Activated naive CD4-positive, alpha-beta T cell treated with anti-CD3 and anti-CD28 coated beads, Interleukin-2, amount 50 U/mL, for 72 hours (primary cell): ENCODE results near the gene SCARF1. TPM values are rescaled to one million over a fixed set of nuclear protein-coding genes. Genes with fewer than 3 reads are reported as not detected.
"Not testable (repeated sequence)": the region's sequence is repeated elsewhere in the genome, so short reads cannot be mapped to it uniquely, and the experiment has no call there.

Experiments used
- ATAC-seq, 2 donors: fragments of 150-1000 bp; cut with Tn5 transposase; 2 replicates each; pipeline ENCODE4 v1.10.0; 2021; ENCODE audit warnings: mild to moderate bottlenecking in 2 of 2, moderate library complexity in 2 of 2
- DNase-seq, 2 donors: peaks; one replicate each; pipeline ENCODE4 v3.0.0; 2021 to 2022; ENCODE audit warnings: low spot score in 2 of 2
- H3K27ac Mint-ChIP-seq, 2 donors: one replicate each; pipeline ENCODE4 v1.8.0; 2022; ENCODE audit warnings: mild to moderate bottlenecking in 2 of 2, mixed read lengths in 2 of 2
- H3K36me3 Mint-ChIP-seq, 2 donors: one replicate each; pipeline ENCODE4 v1.8.0; 2022; ENCODE audit warnings: mixed read lengths in 2 of 2
- H3K9me3 Mint-ChIP-seq, 2 donors: one replicate each; pipeline ENCODE4 v1.8.0; 2022; ENCODE audit warnings: mixed read lengths in 2 of 2
- total RNA-seq, 2 donors: library from RNA; stranded (reverse); gene quantifications; one replicate each; pipeline ENCODE4 v1.2.3, GENCODE V29; 2022

SCARF1 gene
- 1 to 10 TPM; 1.1 to 2.3 TPM for total RNA-seq

- no peaks in the 10 kb centered on the region for H3K36me3 Mint-ChIP-seq
- peak within 1 kb of the TSS in 1 of 2 donors; percentile 91 for H3K27ac Mint-ChIP-seq
- ATAC-seq (no peak), DNase-seq (no peak)
- no peaks in the 10 kb centered on the region for H3K9me3 Mint-ChIP-seq
Measured at GRCh38 chr17:1645207-1646171, at the start of gene SCARF1. TSS of gene SCARF1 (minus strand) at chr17:1645732. CDS start at chr17:1645697, 35 bp downstream.

GRCh38 chr17:1693339-1693738 is 47.8 kb upstream of the SCARF1 start:
- DNase-seq = no peak
- H3K36me3 Mint-ChIP-seq = no peaks in the 10 kb centered on the region
- no peak for ATAC-seq
- no peak overlapping the region for H3K27ac Mint-ChIP-seq
- no peaks in the 10 kb centered on the region for H3K9me3 Mint-ChIP-seq

GRCh38 chr17:1690544-1691221 is 45.2 kb upstream of the SCARF1 start:
- Mint-ChIP-seq H3K36me3 (no peaks in the 10 kb centered on the region), H3K27ac (no peak overlapping the region), H3K9me3 (no peaks in the 10 kb centered on the region)
- DNase-seq (no peak), ATAC-seq (no peak)

- not testable (repeated sequence) for DNase-seq, H3K9me3 Mint-ChIP-seq, ATAC-seq, H3K27ac Mint-ChIP-seq
- peaks cover 16 to 18% of the 10 kb centered on the region in 2 donors for H3K36me3 Mint-ChIP-seq
Measured at GRCh38 chr17:1688405-1688804, 42.9 kb upstream of the SCARF1 start.

- DNase-seq (no peak), ATAC-seq (no peak)
- H3K36me3 Mint-ChIP-seq = peaks cover 32 to 39% of the 10 kb centered on the region in 2 donors
- H3K9me3 Mint-ChIP-seq = no peaks in the 10 kb centered on the region
- H3K27ac Mint-ChIP-seq = peak overlapping the region in 1 of 2 donors; percentile 36
Measured at GRCh38 chr17:1686086-1686485, 40.6 kb upstream of the SCARF1 start.

- DNase-seq = peak; percentile 98
- Mint-ChIP-seq H3K9me3 (no peaks in the 10 kb centered on the region), H3K27ac (peak within 1 kb of the TSS; percentile 88 to 98), H3K36me3 (peaks cover 44 to 54% of the 10 kb centered on the region in 2 donors)
- ATAC-seq = peak; percentile 100
Measured at GRCh38 chr17:1684378-1685189, 39.1 kb upstream of the SCARF1 start, which contains the start of gene PRPF8. TSS of gene PRPF8 (minus strand) at chr17:1684867. CDS start at chr17:1684571, 296 bp downstream.

- no peak for ATAC-seq
- H3K9me3 Mint-ChIP-seq = no peaks in the 10 kb centered on the region
- no peak for DNase-seq
- peak overlapping the region; percentile 88 to 98 for H3K27ac Mint-ChIP-seq
- peaks cover 51 to 61% of the 10 kb centered on the region in 2 donors for H3K36me3 Mint-ChIP-seq
Measured at GRCh38 chr17:1683459-1683858, 37.9 kb upstream of the SCARF1 start.

- Mint-ChIP-seq H3K9me3 (no peaks in the 10 kb centered on the region), H3K36me3 (peaks cover 36 to 64% of the 10 kb centered on the region in 2 donors), H3K27ac (no peak overlapping the region)
- ATAC-seq (no peak), DNase-seq (no peak)
Measured at GRCh38 chr17:1676401-1676800, 30.9 kb upstream of the SCARF1 start.

GRCh38 chr17:1673041-1673785 is 27.7 kb upstream of the SCARF1 start:
- DNase-seq = no peak
- no peak overlapping the region for H3K27ac Mint-ChIP-seq
- peaks cover 25 to 62% of the 10 kb centered on the region in 2 donors for H3K36me3 Mint-ChIP-seq
- H3K9me3 Mint-ChIP-seq = no peaks in the 10 kb centered on the region
- peak in 1 of 2 donors; percentile 57 for ATAC-seq

GRCh38 chr17:1663934-1664333 is 18.4 kb upstream of the SCARF1 start:
- H3K27ac Mint-ChIP-seq, ATAC-seq, H3K9me3 Mint-ChIP-seq, DNase-seq: not testable (repeated sequence)
- peaks cover 27 to 30% of the 10 kb centered on the region in 2 donors for H3K36me3 Mint-ChIP-seq

GRCh38 chr17:1661045-1661444 is 15.5 kb upstream of the SCARF1 start:
- H3K9me3 Mint-ChIP-seq = no peaks in the 10 kb centered on the region
- DNase-seq = no peak
- H3K36me3 Mint-ChIP-seq = peaks cover 44 to 50% of the 10 kb centered on the region in 2 donors
- ATAC-seq = no peak
- H3K27ac Mint-ChIP-seq = peak overlapping the region in 1 of 2 donors; percentile 29

GRCh38 chr17:1658100-1658499 is 12.6 kb upstream of the SCARF1 start:
- H3K9me3 Mint-ChIP-seq = no peaks in the 10 kb centered on the region
- ATAC-seq = no peak
- DNase-seq = no peak
- H3K36me3 Mint-ChIP-seq = peaks cover 52 to 56% of the 10 kb centered on the region in 2 donors
- no peak overlapping the region for H3K27ac Mint-ChIP-seq

- Mint-ChIP-seq H3K36me3 (peaks cover 27 to 31% of the 10 kb centered on the region in 2 donors), H3K27ac (peak overlapping the region in 1 of 2 donors; percentile 29), H3K9me3 (no peaks in the 10 kb centered on the region)
- no peak for ATAC-seq
- no peak for DNase-seq
Measured at GRCh38 chr17:1653735-1654134, 8.2 kb upstream of the SCARF1 start.

GRCh38 chr17:1652794-1653193 is 7.3 kb upstream of the SCARF1 start:
- DNase-seq = not testable (repeated sequence)
- peaks cover 21% of the 10 kb centered on the region in 2 donors for H3K36me3 Mint-ChIP-seq

GRCh38 chr17:1651559-1651844 is 6.0 kb upstream of the SCARF1 start:
- Mint-ChIP-seq H3K27ac (no peak overlapping the region), H3K9me3 (no peaks in the 10 kb centered on the region), H3K36me3 (peaks cover 12 to 13% of the 10 kb centered on the region in 2 donors)
- no peak for DNase-seq
- ATAC-seq = no peak

More at GRCh38 chr17:1652794-1653193, 7.3 kb upstream of the SCARF1 start:
- H3K27ac Mint-ChIP-seq, H3K9me3 Mint-ChIP-seq, ATAC-seq: not testable (repeated sequence)
